ENCODE results near the gene SLC14A1.

DNA sequence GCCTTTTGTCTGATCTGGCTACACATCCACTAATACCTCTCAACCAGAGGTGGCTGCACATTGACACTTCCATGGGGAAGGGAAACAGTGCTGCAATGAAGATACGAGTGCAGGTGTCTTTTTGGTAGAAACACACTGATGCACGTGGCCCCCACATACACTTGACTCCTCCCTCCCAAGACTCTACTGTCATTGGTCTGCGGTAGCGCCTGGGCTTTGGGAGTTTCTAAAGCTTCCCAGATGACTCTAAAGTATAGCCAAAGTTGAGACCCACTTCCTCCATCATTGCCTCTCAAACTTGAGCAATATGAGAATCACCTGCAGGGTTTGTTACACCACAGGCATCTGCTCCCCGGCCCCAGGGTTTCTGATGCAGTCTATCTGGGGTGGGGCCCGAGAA lies 11.0 kb downstream of the SLC14A1 start:
- TF ChIP-seq POLR2A (IDR thresholded peaks at IDR 0.05; ENCODE audit: extremely low read depth, insufficient read length) (no peak), CTCF (IDR thresholded peaks at IDR 0.05; ENCODE audit: low read depth, low read length) (no peak), MYC (IDR thresholded peaks at IDR 0.05; ENCODE audit: low read depth, low read length) (no peak)
- TF ChIP-seq, protein P1, sequence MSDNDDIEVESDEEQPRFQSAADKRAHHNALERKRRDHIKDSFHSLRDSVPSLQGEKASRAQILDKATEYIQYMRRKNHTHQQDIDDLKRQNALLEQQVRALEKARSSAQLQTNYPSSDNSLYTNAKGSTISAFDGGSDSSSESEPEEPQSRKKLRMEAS (IDR thresholded peaks at IDR 0.05; ENCODE audit: low read depth, low read length), result no peak
